ENCODE measurements around the gene MPHOSPH9.

DNA sequence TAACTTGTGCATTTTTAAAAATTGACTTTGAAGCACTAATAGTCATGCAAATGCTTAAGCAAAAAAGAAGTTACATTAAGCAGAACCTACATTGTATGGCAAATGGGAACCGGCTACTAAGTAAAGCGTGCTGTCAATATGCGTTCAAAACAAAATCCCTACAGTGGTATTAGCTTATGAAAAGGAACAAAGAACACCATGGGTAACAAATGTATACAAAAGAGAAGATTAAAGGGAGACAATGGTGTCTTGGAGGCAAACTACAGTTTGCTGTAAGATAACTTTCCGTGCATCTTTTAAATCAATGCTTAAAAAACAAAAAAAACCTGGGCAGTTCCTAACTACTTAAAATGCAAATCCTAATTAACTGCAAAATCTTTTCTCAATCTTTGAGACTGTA, 28.3 kb upstream of the MPHOSPH9 start:
- TF ChIP-seq, protein P1, sequence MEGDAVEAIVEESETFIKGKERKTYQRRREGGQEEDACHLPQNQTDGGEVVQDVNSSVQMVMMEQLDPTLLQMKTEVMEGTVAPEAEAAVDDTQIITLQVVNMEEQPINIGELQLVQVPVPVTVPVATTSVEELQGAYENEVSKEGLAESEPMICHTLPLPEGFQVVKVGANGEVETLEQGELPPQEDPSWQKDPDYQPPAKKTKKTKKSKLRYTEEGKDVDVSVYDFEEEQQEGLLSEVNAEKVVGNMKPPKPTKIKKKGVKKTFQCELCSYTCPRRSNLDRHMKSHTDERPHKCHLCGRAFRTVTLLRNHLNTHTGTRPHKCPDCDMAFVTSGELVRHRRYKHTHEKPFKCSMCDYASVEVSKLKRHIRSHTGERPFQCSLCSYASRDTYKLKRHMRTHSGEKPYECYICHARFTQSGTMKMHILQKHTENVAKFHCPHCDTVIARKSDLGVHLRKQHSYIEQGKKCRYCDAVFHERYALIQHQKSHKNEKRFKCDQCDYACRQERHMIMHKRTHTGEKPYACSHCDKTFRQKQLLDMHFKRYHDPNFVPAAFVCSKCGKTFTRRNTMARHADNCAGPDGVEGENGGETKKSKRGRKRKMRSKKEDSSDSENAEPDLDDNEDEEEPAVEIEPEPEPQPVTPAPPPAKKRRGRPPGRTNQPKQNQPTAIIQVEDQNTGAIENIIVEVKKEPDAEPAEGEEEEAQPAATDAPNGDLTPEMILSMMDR (IDR thresholded peaks at IDR 0.05) = no peak
- TF ChIP-seq POLR2A (IDR thresholded peaks at IDR 0.05) (no peak), POLR2AphosphoS5 (IDR thresholded peaks at IDR 0.05) (no peak)

All from stomach (tissue), 4 donors.